Activated B cell treated with CpG ODN at 0.5 μM for 24 hours (primary cell): ENCODE results near the gene GOLIM4. TPM values are rescaled to one million over a fixed set of nuclear protein-coding genes. Genes with fewer than 3 reads are reported as not detected.

Source experiments
- ATAC-seq: fragments of 200-7000 bp; cut with Tn5 transposase; one replicate; pipeline ENCODE4 v1.10.0; 2021; ENCODE audit warnings: low read depth, mild to moderate bottlenecking, moderate library complexity
- CTCF ChIA-PET: fragments of 350-600 bp; sonication (Branson Sonifier 250); formaldehyde crosslinking; loops from one replicate; lab custom pipeline; 2021; ENCODE audit warnings: antibody characterized with exemption; lab: Charles Lee
- POLR2A ChIA-PET: fragments of 350-600 bp; sonication (Branson Sonifier 250); formaldehyde crosslinking; loops from one replicate; lab custom pipeline; 2021; ENCODE audit warnings: antibody characterized with exemption; lab: Charles Lee
- DNase-seq: peaks from one replicate; pipeline ENCODE4 v3.0.0; 2022
- H3K27ac Mint-ChIP-seq: one replicate; pipeline ENCODE4 v1.8.0; 2020; ENCODE audit warnings: mixed read lengths
- H3K27me3 Mint-ChIP-seq: one replicate; pipeline ENCODE4 v1.8.0; 2021; ENCODE audit warnings: mixed read lengths
- H3K36me3 Mint-ChIP-seq: one replicate; pipeline ENCODE4 v1.8.0; 2021; ENCODE audit warnings: low read depth, mixed read lengths
- H3K4me1 Mint-ChIP-seq: one replicate; pipeline ENCODE4 v1.8.0; 2021; ENCODE audit warnings: mixed read lengths
- H3K4me3 Mint-ChIP-seq: one replicate; pipeline ENCODE4 v1.8.0; 2020; ENCODE audit warnings: mild to moderate bottlenecking, mixed read lengths
- H3K9me3 Mint-ChIP-seq: one replicate; pipeline ENCODE4 v1.8.0; 2020; ENCODE audit warnings: mixed read lengths
- CTCF ChIP-seq: fragments of 200-600 bp; IDR thresholded peaks from one replicate; pipeline ENCODE4 v1.8.0; 2022; ENCODE audit warnings: antibody characterized with exemption, mild to moderate bottlenecking
- intact Hi-C: fragments of 100-400 bp; cut with micrococcal nuclease; formaldehyde crosslinking; loops from one replicate; pipeline ENCODE4 v1.15.1; 2024
- total RNA-seq: library from RNA; stranded (reverse); gene quantifications from 2 replicates; pipeline ENCODE4 v1.2.3, GENCODE V29; 2022

The GOLIM4 gene
- total RNA-seq, 1 donor from 2014 or later = 8.5 TPM

DNA sequence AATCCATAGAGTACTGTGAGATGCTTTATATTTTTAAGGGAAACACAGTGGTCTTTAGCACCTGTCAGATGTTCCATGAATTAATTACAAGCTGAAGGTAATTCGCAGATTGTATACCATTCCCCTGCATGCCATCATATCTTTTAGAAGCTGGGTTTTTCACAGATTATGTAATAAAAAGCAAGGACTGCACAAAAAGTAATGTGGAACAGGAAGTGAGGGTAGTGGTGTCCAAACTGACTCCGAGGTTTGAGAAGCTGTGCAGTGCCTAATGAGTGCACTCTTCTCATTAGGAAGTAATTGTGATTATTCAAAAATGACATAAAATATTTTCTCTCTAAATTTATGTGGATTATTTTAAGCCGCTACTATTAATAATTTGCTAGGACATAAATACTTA, 123.2 kb downstream of the GOLIM4 start:
- no peak overlapping the region for H3K4me3 Mint-ChIP-seq
- ATAC-seq (no peak), DNase-seq (no peak)
- H3K27ac Mint-ChIP-seq = no peak overlapping the region
- H3K4me1 Mint-ChIP-seq = no peaks in the 10 kb centered on the region
- H3K36me3 Mint-ChIP-seq = no peaks in the 10 kb centered on the region
- CTCF ChIA-PET = no interaction called here
- H3K9me3 Mint-ChIP-seq = no peaks in the 10 kb centered on the region
- intact Hi-C loops = no loop called here
- no peaks in the 10 kb centered on the region for H3K27me3 Mint-ChIP-seq
- POLR2A ChIA-PET = no interaction called here
- TF ChIP-seq CTCF = no peak

- no peak for TF ChIP-seq CTCF
- POLR2A ChIA-PET = no interaction called here
- Mint-ChIP-seq H3K27me3 (peaks cover 1% of the 10 kb centered on the region), H3K36me3 (no peaks in the 10 kb centered on the region), H3K4me1 (no peaks in the 10 kb centered on the region), H3K4me3 (no peak overlapping the region), H3K27ac (no peak overlapping the region), H3K9me3 (no peaks in the 10 kb centered on the region)
- intact Hi-C loops = no loop called here
- no peak for ATAC-seq
- no peak for DNase-seq
- CTCF ChIA-PET = no interaction called here
Observed at GRCh38 chr3:167969548-167969947, 126.2 kb downstream of the GOLIM4 start.

DNA sequence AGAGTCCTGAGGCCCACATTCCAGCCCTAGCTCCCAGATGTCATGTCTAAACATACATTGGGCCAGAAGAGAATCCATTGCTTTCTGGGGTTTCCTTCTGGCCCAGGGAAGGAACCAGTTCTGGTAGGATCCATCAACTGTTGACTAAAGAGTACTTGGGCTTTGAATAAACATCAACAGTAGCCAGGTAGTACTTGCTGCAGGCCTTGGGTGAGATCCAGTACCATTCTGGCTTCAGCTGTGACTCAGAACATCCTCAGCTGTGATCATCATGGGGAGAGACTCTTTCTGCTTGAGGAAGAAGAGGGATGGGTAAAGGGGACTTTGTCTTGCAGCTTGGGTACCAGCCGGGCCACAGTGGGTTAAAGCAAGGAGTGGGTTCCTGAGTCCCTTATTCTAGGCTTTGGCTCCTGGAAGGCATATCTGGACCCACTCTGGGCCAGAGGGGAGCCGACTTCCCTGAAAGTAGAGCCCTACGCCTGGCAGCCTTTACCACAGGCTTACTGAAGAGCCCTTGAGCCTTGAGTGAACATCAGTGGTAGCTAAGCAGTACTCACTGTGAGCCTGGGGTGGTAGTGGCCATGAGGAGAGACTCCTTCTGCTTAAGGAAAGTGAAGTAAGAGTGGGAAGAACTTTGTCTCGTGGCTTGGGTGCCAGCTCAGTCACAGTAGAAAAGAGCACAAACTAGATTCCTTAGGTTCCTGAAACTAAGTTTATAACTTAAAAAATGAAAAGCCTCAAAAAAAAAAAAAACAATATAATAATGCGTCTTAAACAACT, 128.3 kb downstream of the GOLIM4 start:
- intact Hi-C loops = no loop called here
- Mint-ChIP-seq H3K9me3 (no peaks in the 10 kb centered on the region), H3K4me1 (no peaks in the 10 kb centered on the region), H3K36me3 (no peaks in the 10 kb centered on the region), H3K4me3 (no peak overlapping the region), H3K27ac (no peak overlapping the region), H3K27me3 (peaks cover 1% of the 10 kb centered on the region)
- ChIA-PET POLR2A (no interaction called here), CTCF (no interaction called here)
- DNase-seq = no peak
- no peak for TF ChIP-seq CTCF
- ATAC-seq = no peak
